Measurements from ENCODE around the gene PRDX2. TPM values are rescaled to one million over a fixed set of nuclear protein-coding genes. Genes with fewer than 3 reads are reported as not detected.

PRDX2 gene
- total RNA-seq, 1 donor: 155 TPM

DNA sequence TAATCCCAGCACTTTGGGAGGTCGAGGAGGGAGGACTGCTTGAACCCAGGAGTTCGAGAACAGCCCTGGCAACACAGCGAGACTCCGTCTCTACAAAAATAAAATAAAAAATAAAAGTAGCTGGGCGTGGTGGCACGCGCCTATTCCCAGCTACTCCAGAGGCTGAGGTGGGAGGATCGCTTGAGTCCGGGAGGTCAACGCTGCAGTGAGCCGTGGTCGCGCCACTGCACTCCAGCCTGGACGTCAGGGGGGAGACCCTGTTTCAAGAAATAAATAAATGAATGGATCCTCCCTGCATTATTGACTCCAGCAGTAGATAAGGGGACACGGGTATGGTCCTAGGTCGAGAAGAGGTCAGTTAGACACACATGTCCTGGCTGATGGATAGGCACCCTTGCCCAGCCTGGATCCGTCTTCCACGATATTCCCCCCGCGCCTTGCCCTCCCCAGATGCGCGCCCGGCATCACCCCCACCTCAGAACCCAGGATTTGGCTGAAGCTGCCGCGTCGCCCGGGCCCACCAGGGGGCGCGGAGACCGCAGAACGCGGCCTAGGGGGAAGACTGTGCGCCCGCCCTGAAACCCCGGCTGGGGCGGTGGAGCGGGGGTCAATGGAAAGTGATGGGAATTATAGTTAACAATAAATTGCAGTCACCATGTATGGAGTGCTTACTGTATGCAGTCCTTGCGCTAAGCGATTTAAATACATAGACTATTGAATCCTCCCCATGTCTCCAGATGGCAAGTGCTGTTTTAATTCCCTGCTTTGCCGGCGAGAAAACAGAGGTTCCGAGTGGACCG, 24.2 kb downstream of the PRDX2 start:
- Histone ChIP-seq H3K9me3 (ENCODE audit: low read depth, low read length) (no peaks in the 10 kb centered on the region), H3K4me1 (ENCODE audit: insufficient read depth, low read length) (peaks cover 36% of the 10 kb centered on the region), H3K4me2 (ENCODE audit: insufficient read depth, low read length) (peak overlapping the region; percentile 100), H3K4me3 (ENCODE audit: insufficient read depth, low read length) (peak overlapping the region; percentile 84), H3K27ac (ENCODE audit: low read depth, low read length) (peak overlapping the region; percentile 98), H3K79me2 (ENCODE audit: insufficient read depth, low read length) (no peaks in the 10 kb centered on the region), H4K20me1 (ENCODE audit: insufficient read depth, low read length) (no peaks in the 10 kb centered on the region), H3K36me3 (ENCODE audit: insufficient read depth, low read length) (no peaks in the 10 kb centered on the region), H2AFZ (ENCODE audit: low read length) (peak overlapping the region; percentile 86), H3K27me3 (ENCODE audit: insufficient read depth, low read length) (no peaks in the 10 kb centered on the region)
- peak; percentile 99 for DNase-seq (ENCODE audit: insufficient read length, low spot score, missing footprints)
- TF ChIP-seq, protein P1, sequence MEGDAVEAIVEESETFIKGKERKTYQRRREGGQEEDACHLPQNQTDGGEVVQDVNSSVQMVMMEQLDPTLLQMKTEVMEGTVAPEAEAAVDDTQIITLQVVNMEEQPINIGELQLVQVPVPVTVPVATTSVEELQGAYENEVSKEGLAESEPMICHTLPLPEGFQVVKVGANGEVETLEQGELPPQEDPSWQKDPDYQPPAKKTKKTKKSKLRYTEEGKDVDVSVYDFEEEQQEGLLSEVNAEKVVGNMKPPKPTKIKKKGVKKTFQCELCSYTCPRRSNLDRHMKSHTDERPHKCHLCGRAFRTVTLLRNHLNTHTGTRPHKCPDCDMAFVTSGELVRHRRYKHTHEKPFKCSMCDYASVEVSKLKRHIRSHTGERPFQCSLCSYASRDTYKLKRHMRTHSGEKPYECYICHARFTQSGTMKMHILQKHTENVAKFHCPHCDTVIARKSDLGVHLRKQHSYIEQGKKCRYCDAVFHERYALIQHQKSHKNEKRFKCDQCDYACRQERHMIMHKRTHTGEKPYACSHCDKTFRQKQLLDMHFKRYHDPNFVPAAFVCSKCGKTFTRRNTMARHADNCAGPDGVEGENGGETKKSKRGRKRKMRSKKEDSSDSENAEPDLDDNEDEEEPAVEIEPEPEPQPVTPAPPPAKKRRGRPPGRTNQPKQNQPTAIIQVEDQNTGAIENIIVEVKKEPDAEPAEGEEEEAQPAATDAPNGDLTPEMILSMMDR (IDR thresholded peaks at IDR 0.05; ENCODE audit: extremely low read depth, low read depth, low read length): peak; percentile 82

DNA sequence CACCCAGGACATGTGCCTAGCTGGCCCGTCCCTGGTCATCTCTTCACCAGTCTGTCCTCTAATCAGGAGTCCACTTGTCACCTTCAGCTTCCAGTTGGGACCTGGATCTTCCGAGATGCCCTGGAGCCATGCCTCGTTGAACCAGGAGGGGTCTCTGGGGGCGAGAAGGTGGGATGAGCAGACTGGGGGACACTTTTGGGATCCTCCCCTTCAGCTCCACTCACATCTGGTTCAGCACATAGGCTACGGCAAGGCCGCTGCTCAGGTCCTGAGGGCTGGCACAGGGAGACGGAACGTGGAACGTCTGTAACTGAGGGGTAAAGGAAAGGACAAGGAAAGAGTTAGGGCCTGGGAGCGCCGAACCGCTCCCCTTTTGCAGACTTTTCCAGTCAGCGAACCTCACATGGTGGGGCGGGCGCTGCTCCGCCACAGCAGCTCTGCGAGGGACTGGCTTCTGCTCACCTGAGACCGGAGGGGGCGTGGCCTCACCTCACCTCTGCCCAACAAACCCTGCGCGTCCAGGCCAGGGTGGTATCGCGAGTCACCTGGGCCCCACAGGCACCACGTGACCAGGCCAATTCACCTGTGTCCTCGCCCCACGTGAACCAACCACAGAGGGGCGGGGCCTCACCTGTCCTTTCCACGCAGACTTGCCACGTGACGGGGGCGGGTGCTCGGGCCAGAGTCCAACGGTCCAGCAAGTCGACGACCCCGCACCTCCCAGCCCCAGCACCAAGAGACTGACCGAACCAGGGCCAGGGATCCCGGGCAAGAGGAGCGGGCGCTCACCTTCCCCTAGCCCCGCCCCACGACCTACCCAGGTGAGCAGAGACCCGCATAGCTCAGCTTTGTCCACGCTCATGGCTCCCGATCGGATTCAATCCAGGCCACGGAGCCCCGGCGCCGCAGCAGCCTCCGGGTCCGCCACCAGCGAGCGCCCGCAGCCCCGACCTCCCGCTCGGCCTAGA, 26.7 kb downstream of the PRDX2 start, which contains the start of gene HOOK2:
Gene HOOK2 (minus strand): TSS at position 965 of the 968 bp plus-strand sequence. CDS start 103 bp downstream, at position 862.
- no peaks in the 10 kb centered on the region for H3K36me3 ChIP-seq (ENCODE audit: insufficient read depth, low read length)
- H3K9me3 ChIP-seq (ENCODE audit: low read depth, low read length): no peaks in the 10 kb centered on the region
- peak within 1 kb of the TSS; percentile 83 for H3K4me3 ChIP-seq (ENCODE audit: insufficient read depth, low read length)
- DNase-seq (ENCODE audit: insufficient read length, low spot score, missing footprints): peak; percentile 46
- no peaks in the 10 kb centered on the region for H3K27me3 ChIP-seq (ENCODE audit: insufficient read depth, low read length)
- H3K27ac ChIP-seq (ENCODE audit: low read depth, low read length): peak within 1 kb of the TSS; percentile 51
- H2AFZ ChIP-seq (ENCODE audit: low read length): peak within 1 kb of the TSS; percentile 85
- TF ChIP-seq, protein P1 (IDR thresholded peaks at IDR 0.05; ENCODE audit: extremely low read depth, low read depth, low read length): no peak
- peak within 1 kb of the TSS; percentile 96 for H3K4me2 ChIP-seq (ENCODE audit: insufficient read depth, low read length)
- H4K20me1 ChIP-seq (ENCODE audit: insufficient read depth, low read length): no peaks in the 10 kb centered on the region
- H3K79me2 ChIP-seq (ENCODE audit: insufficient read depth, low read length): no peaks in the 10 kb centered on the region
- peaks cover 36% of the 10 kb centered on the region for H3K4me1 ChIP-seq (ENCODE audit: insufficient read depth, low read length)

DNA sequence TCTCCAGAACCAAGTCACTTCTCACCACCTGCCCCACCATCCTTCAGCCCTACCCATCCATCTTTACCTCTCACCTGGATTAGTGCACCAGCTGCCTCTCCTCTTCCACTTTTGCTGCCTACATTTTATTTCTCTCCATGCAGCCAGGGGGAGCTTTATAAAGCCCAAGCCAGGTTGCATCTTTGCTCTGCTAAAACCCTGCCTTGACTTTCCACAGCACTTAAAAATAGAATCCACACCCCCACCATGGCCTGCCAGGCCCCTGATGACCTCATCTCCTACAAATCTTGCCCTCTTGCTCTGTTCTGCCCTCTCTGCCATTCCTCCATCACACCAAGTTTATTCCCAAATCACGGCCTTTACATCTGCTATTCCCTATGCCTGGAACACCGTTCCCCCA, 28.0 kb downstream of the PRDX2 start:
- no peak overlapping the region for H3K27ac ChIP-seq (ENCODE audit: low read depth, low read length)
- no peak overlapping the region for H3K4me2 ChIP-seq (ENCODE audit: insufficient read depth, low read length)
- TF ChIP-seq, protein P1 (IDR thresholded peaks at IDR 0.05; ENCODE audit: extremely low read depth, low read depth, low read length): peak; percentile 54

More for the DNA sequence above, 28.0 kb downstream of the PRDX2 start:
- H3K4me1 ChIP-seq (ENCODE audit: insufficient read depth, low read length): peaks cover 23% of the 10 kb centered on the region
- no peaks in the 10 kb centered on the region for H3K36me3 ChIP-seq (ENCODE audit: insufficient read depth, low read length)
- peak; percentile 95 for DNase-seq (ENCODE audit: insufficient read length, low spot score, missing footprints)
- H3K27me3 ChIP-seq (ENCODE audit: insufficient read depth, low read length): no peaks in the 10 kb centered on the region
- H3K4me3 ChIP-seq (ENCODE audit: insufficient read depth, low read length): no peak overlapping the region
- no peaks in the 10 kb centered on the region for H3K79me2 ChIP-seq (ENCODE audit: insufficient read depth, low read length)
- H2AFZ ChIP-seq (ENCODE audit: low read length): no peak overlapping the region
- no peaks in the 10 kb centered on the region for H3K9me3 ChIP-seq (ENCODE audit: low read depth, low read length)
- H4K20me1 ChIP-seq (ENCODE audit: insufficient read depth, low read length): no peaks in the 10 kb centered on the region
